Spleen (tissue), 7 donors: ENCODE data around the gene PCDH7.

Experiments
- CTCF ChIP-seq, 11 experiments: fragments of 200-600 bp in 7 of 11; fragments of 450-650 bp in 4 of 11; sonication (generic) in 4 of 11; IDR thresholded peaks in 8 of 11; conservative IDR thresholded peaks in 3 of 11; 1 replicate in 7 of 11; 2 replicates in 4 of 11; pipeline versions ENCODE4 v1.4.0 to v1.8.0; 2016 to 2021; ENCODE audit warnings: antibody characterized with exemption in 11 of 11, inconsistent platforms in 4 of 11, mild to moderate bottlenecking in 1 of 11
- POLR2AphosphoS5 ChIP-seq, 3 donors: sonication (generic); formaldehyde crosslinking; IDR thresholded peaks; one replicate each; pipeline ENCODE4 v1.5.1; 2017; ENCODE audit warnings: antibody characterized with exemption in 3 of 3
- donor health status: DM: no; HTN: no; CAD: no; lungs with moderate emphysema.
- donor health status: DM: no; HTN: no; CAD: no.
- donor health status: DM: no; HTN: no; CAD: no.

GRCh38 chr4:30696191-30696590 lies 24.0 kb upstream of the PCDH7 start:
- no peak for TF ChIP-seq POLR2AphosphoS5 (IDR thresholded peaks at IDR 0.05)
- no peak for TF ChIP-seq CTCF (IDR thresholded peaks at IDR 0.05 in 8 of 11, conservative IDR thresholded peaks at IDR 0.05 in 3 of 11)
